NT2/D1 (cell line): ENCODE measurements around the gene ZNF576.
A peak's percentile ranks its signal among the peaks of the same experiment; 100 is the strongest.
"Not testable (repeated sequence)": the region's sequence is repeated elsewhere in the genome, so short reads cannot be mapped to it uniquely, and the experiment has no call there.

Source experiments
- DNase-seq: peaks from one replicate; pipeline ENCODE4 v3.0.0-alpha.2; 2011; ENCODE audit warnings: low read depth, low spot score
- H3K27me3 ChIP-seq: 2 replicates; pipeline ENCODE4 v1.6.0; 2011; ENCODE audit warnings: mild to moderate bottlenecking; ENCODE audit not compliant: insufficient read length, insufficient read depth
- H3K36me3 ChIP-seq: 2 replicates; pipeline ENCODE4 v1.6.1; 2011; ENCODE audit warnings: mild to moderate bottlenecking, low read length, mixed read lengths; ENCODE audit not compliant: insufficient read depth, insufficient read length
- H3K4me1 ChIP-seq: 2 replicates; pipeline ENCODE4 v1.5.1; 2011; ENCODE audit not compliant: insufficient read depth, insufficient read length
- H3K4me3 ChIP-seq: 2 replicates; pipeline ENCODE4 v1.5.1; 2011; ENCODE audit warnings: low read depth; ENCODE audit not compliant: insufficient read length
- H3K9ac ChIP-seq: 2 replicates; pipeline ENCODE4 v1.6.0; 2011; ENCODE audit warnings: low read depth; ENCODE audit not compliant: insufficient read length
- H3K9me3 ChIP-seq: 2 replicates; pipeline ENCODE4 v1.5.1; 2011; ENCODE audit warnings: mild to moderate bottlenecking, low read length; ENCODE audit not compliant: insufficient read depth
- SUZ12 ChIP-seq: IDR thresholded peaks from 2 replicates; pipeline ENCODE4 v1.6.1; 2011; ENCODE audit not compliant: insufficient read length, insufficient read depth; ENCODE audit errors: extremely low read depth
- YY1 ChIP-seq: IDR thresholded peaks from 2 replicates; pipeline ENCODE4 v1.6.1; 2011; ENCODE audit not compliant: insufficient read length, insufficient read depth
- ZNF274 ChIP-seq: IDR thresholded peaks from 2 replicates; pipeline ENCODE4 v1.6.1; 2011; ENCODE audit warnings: mild to moderate bottlenecking, low read depth, low read length

The ZNF576 gene, protein sequence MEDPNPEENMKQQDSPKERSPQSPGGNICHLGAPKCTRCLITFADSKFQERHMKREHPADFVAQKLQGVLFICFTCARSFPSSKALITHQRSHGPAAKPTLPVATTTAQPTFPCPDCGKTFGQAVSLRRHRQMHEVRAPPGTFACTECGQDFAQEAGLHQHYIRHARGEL

DNA sequence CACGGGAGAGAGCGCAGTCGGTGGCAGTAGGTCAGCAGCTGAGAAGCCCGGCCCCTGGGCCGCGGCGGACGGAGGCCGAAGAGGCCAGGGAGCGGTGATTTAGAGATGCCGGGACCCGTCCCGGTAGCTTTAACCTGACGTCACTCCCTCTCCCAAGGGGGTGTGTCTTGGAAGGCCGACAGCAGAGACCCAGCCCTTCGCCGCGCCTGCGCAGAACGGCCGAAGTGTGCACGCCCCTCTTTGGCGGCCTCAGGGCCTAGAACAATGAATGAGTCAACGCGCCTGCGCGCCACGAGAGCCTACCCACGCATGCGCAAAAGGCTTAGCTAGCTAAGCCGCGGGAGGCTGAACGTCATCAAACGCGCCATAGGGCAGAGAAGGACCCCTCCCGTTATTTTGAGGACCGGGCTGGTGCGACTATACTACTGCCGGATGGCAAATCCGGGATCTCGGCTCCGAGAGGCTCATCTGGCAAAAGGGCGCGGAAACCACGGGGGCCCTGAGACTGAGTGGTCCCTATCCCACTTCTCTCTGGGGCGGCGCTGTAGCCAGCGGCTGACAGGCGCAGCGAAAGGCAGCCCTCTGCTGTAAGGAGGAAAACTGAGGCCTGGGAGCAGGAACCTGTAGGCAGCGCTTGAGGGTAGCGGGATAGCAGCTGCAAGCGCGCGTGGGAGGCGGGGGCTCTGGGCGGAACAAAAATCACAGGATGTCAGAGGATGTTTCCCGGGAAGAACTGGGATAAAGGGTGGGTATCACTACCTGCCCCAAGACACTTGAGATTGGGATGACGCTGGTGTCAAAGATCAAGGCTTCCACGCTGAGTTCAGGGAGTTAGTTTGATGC lies at the start of gene ZNF576, which contains the start of gene IRGQ:
Gene ZNF576 (plus strand): TSS at position 597 of the 843 bp plus-strand sequence. CDS start 514 bp downstream, outside the sequence.
Gene IRGQ (minus strand): TSS at position 136 of the 843 bp plus-strand sequence. CDS start 796 bp downstream, outside the sequence.
- Histone ChIP-seq H3K36me3 (peaks cover 61% of the 10 kb centered on the region), H3K4me1 (peaks cover 5% of the 10 kb centered on the region), H3K9ac (peak within 1 kb of the TSS; percentile 88)

DNA sequence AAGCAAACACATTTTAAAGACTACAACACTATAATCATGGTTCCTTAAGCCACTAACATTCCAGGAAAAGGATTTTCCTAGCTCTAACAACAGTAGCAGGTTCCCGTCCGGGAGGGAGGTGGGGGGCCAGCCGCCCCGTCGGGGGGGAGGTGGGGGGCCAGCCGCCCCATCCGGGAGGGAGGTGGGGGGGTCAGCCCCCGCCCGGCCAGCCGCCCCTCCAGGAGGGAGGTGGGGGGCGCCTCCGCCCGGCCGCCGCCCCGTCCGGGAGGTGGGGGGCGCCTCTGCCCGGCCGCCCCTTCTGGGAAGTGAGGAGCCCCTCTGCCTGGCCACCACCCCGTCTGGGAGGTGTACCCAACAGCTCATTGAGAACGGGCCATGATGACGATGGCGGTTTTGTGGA lies 48.5 kb upstream of the ZNF576 start:
- H3K36me3 ChIP-seq, result peaks cover 56% of the 10 kb centered on the region
- not testable (repeated sequence) for H3K27me3 ChIP-seq, H3K4me1 ChIP-seq, DNase-seq, H3K9ac ChIP-seq, H3K4me3 ChIP-seq, H3K9me3 ChIP-seq

More for the DNA sequence above, at the start of gene ZNF576, which contains the start of gene IRGQ:
- DNase-seq, result peak; percentile 97
- H3K4me3 ChIP-seq, result peak within 1 kb of the TSS; percentile 79
- no peaks in the 10 kb centered on the region for H3K27me3 ChIP-seq
- TF ChIP-seq ZNF274, result no peak
- TF ChIP-seq YY1, result no peak
- no peak for TF ChIP-seq SUZ12
- no peaks in the 10 kb centered on the region for H3K9me3 ChIP-seq

DNA sequence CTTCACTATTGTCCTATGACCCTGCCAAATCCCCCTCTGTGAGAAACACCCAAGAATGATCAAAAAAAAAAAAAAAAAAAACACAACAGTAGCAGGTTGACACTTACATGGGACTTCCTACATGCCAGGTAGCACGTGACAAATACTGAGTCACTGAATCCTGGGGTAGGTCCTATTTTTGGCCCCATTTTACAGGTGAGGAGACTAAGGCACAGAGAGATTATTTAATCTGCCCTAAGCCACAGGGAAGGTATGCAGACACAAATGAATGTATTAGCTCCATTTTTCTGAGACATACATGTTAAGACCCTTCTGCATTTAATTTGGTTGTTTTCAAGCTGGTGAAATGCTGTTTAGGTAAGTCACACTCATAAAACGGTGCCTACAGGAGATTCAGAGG lies 47.7 kb upstream of the ZNF576 start:
- no peak for DNase-seq
- Histone ChIP-seq H3K9ac (no peak overlapping the region), H3K9me3 (no peaks in the 10 kb centered on the region), H3K4me3 (no peak overlapping the region), H3K27me3 (no peaks in the 10 kb centered on the region), H3K4me1 (no peaks in the 10 kb centered on the region), H3K36me3 (peaks cover 57% of the 10 kb centered on the region)
- no peak for TF ChIP-seq YY1
- TF ChIP-seq SUZ12, result no peak
- no peak for TF ChIP-seq ZNF274

DNA sequence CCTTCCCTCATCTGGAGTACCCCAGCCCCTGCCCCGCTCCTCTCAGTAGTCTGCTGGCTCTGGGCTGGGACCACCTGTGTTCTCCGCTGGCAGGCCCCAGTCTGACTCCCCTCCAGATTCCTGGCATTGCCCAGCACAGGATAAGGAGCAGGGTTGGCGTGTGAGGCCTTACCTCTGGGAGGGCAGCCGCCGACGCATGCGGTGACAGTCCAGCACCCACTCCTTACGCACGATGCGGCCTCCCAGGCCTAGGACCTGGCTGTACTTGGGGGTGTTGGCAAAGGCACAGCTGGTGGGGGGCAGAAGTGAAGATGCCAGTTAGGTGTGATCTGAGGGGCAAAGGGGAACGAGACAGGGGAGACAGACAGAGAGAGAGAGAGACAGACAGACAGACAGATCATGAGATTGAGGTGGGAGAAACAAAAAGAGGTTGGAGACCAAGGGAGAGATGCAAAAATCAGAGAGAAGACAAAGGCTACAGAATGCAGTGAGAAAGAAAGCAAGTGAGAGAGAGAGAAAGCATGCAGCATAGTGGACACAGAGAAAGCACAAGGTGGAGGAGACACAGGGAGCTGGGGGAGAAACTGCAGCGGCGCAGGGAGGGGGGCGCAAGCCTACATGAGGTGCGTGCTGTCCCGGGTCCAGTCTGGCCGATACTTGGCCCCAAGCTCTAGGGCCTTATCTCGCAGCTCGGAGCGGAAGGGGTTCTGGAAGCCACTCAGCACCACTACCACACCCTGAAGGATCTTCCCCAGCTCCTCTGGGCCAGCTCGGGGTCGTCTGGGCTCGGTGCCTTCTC lies 44.8 kb upstream of the ZNF576 start:
- Histone ChIP-seq H3K9ac (no peak overlapping the region), H3K4me3 (no peak overlapping the region), H3K4me1 (no peaks in the 10 kb centered on the region), H3K36me3 (peaks cover 51% of the 10 kb centered on the region), H3K27me3 (no peaks in the 10 kb centered on the region), H3K9me3 (no peaks in the 10 kb centered on the region)
- TF ChIP-seq SUZ12 (no peak), YY1 (no peak), ZNF274 (no peak)
- no peak for DNase-seq

DNA sequence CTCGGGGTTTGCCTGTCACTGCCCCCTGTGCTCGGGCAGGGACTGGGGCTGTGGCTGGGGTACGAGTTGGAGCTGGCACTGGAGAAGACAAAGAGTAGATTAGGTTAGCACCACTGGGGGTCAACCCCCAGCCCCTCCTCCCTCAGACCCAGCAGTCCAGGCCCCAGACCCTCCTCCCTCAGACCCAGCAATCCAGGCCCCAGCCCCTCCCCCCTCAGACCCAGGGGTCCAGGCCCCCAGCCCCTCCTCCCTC lies 44.3 kb upstream of the ZNF576 start:
- Histone ChIP-seq H3K4me1 (no peaks in the 10 kb centered on the region), H3K4me3 (no peak overlapping the region), H3K36me3 (peaks cover 50% of the 10 kb centered on the region), H3K9ac (no peak overlapping the region), H3K9me3 (no peaks in the 10 kb centered on the region), H3K27me3 (no peaks in the 10 kb centered on the region)
- DNase-seq, result no peak
- TF ChIP-seq ZNF274 (no peak), YY1 (no peak), SUZ12 (no peak)

DNA sequence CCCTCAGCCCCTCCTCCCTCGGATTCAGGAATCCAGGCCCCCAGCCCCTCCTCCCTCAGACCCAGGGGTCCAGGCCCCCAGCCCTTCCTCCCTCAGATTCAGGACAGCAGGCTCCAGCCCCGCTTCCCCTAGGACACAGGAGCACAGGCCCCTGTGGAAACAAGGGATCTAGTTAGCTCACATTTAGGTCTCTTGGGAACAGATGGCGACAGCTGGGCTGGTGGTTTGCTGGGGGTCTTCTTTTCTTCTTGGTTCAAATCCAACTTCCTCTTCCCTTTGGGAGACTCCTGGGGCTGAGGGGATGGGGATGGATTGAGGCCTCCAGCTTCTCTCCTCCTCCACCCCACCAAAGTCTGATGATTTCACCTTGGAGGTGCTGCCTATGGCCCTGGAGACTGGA lies 43.8 kb upstream of the ZNF576 start:
- Histone ChIP-seq H3K4me3 (no peak overlapping the region), H3K9me3 (no peaks in the 10 kb centered on the region), H3K4me1 (no peaks in the 10 kb centered on the region), H3K36me3 (peaks cover 50% of the 10 kb centered on the region), H3K9ac (no peak overlapping the region), H3K27me3 (no peaks in the 10 kb centered on the region)
- no peak for DNase-seq
- TF ChIP-seq YY1 (no peak), SUZ12 (no peak), ZNF274 (no peak)

DNA sequence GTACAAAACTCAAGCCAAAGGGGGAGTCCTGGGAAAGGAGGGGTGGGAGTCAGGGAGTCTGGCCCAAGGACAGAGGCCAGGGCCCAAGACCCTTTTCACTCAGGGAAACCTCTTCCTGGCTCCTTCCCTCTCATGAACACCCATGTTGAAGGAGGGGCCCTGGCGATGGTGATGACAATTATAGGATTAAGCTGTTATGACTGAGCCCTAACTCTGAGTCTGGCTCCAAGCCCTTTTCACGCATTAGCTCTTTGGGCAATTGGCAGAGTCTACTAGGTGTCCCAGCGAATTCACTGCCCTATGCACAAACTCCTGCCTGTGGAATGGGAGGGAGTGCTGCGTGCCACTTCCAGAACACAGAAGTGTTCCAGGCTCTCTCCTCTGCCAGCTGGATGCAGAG lies 42.7 kb upstream of the ZNF576 start:
- no peaks in the 10 kb centered on the region for H3K4me1 ChIP-seq
- H3K4me3 ChIP-seq, result no peak overlapping the region
- H3K9me3 ChIP-seq, result no peaks in the 10 kb centered on the region
- DNase-seq, result no peak
- H3K27me3 ChIP-seq, result no peaks in the 10 kb centered on the region
- TF ChIP-seq YY1, result no peak
- peaks cover 52% of the 10 kb centered on the region for H3K36me3 ChIP-seq
- no peak overlapping the region for H3K9ac ChIP-seq
